DND-41 (cell line): ENCODE data around the gene C22orf23.

Source experiments
- CTCF ChIP-seq: IDR thresholded peaks from 2 replicates; pipeline ENCODE4 v1.5.1; 2012; ENCODE audit warnings: borderline replicate concordance, low read length, moderate library complexity, mild to moderate bottlenecking; ENCODE audit not compliant: poor library complexity, severe bottlenecking; ENCODE audit errors: extremely low read depth
- EZH2 ChIP-seq: IDR thresholded peaks from 3 replicates; pipeline ENCODE4 v1.6.1; 2012; ENCODE audit warnings: borderline replicate concordance, low read depth, mild to moderate bottlenecking, moderate library complexity, low read length, inconsistent platforms; ENCODE audit not compliant: severe bottlenecking

GRCh38 chr22:37953062-37953436 lies 352 bp downstream of the C22orf23 start:
- no peak for TF ChIP-seq CTCF
- TF ChIP-seq EZH2 = no peak
